Adrenal gland (tissue), 5 donors: ENCODE results near the gene DARS1.
"Not testable (repeated sequence)": the region's sequence is repeated elsewhere in the genome, so short reads cannot be mapped to it uniquely, and the experiment has no call there.

ENCODE experiments used
- POLR2A ChIP-seq, 2 donors: fragments of 450-650 bp; IDR thresholded peaks; one replicate each; pipeline ENCODE4 v1.6.1; 2017; ENCODE audit warnings: antibody characterized with exemption in 2 of 2, mild to moderate bottlenecking in 2 of 2, moderate library complexity in 1 of 2
- TF ChIP-seq, protein P1 (sequence below), 6 experiments: fragments of 450-650 bp in 4 of 6; fragments of 200-600 bp in 2 of 6; sonication (generic) in 1 of 6; IDR thresholded peaks; 1 replicate in 5 of 6; 2 replicates in 1 of 6; pipeline versions ENCODE4 v1.5.1 to v1.8.0; 2016 to 2021; ENCODE audit warnings: antibody characterized with exemption in 6 of 6, mild to moderate bottlenecking in 2 of 6, moderate library complexity in 1 of 6
- donor health status: DM: no; HTN: no; CAD: no.

DNA sequence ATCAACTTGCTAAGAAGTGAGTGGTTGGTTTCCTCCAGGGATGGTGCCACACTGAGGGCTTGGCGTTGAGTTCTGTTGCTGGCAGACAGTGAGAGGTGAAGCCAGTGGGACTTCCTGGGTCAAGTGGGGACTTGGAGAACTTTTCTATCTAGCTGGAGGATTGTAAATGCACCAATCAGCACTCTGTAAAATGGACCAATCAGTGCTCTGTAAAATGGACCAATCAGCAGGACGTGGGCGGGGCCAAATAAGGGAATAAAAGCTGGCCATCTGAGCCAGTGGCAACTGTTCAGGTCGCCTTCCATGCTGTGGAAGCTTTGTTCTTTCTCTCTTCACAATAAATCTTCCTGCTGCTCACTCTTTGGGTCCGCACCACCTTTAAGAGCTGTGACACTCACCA is 96.8 kb downstream of the DARS1 start:
- TF ChIP-seq, protein P1, sequence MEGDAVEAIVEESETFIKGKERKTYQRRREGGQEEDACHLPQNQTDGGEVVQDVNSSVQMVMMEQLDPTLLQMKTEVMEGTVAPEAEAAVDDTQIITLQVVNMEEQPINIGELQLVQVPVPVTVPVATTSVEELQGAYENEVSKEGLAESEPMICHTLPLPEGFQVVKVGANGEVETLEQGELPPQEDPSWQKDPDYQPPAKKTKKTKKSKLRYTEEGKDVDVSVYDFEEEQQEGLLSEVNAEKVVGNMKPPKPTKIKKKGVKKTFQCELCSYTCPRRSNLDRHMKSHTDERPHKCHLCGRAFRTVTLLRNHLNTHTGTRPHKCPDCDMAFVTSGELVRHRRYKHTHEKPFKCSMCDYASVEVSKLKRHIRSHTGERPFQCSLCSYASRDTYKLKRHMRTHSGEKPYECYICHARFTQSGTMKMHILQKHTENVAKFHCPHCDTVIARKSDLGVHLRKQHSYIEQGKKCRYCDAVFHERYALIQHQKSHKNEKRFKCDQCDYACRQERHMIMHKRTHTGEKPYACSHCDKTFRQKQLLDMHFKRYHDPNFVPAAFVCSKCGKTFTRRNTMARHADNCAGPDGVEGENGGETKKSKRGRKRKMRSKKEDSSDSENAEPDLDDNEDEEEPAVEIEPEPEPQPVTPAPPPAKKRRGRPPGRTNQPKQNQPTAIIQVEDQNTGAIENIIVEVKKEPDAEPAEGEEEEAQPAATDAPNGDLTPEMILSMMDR (IDR thresholded peaks at IDR 0.05), result not testable (repeated sequence)
- not testable (repeated sequence) for TF ChIP-seq POLR2A (IDR thresholded peaks at IDR 0.05)
